ENCODE results near the gene GPRIN3.

The GPRIN3 gene

GRCh38 chr4:89307446-89308160, at the start of gene GPRIN3:
Gene GPRIN3 (minus strand): TSS chr4:89307800. CDS start chr4:89250110, 57,690 bp downstream.
- DNase-seq (ENCODE audit: low read depth in 1 of 2, low spot score in 1 of 2), result peak; percentile 21 to 56

DNA sequence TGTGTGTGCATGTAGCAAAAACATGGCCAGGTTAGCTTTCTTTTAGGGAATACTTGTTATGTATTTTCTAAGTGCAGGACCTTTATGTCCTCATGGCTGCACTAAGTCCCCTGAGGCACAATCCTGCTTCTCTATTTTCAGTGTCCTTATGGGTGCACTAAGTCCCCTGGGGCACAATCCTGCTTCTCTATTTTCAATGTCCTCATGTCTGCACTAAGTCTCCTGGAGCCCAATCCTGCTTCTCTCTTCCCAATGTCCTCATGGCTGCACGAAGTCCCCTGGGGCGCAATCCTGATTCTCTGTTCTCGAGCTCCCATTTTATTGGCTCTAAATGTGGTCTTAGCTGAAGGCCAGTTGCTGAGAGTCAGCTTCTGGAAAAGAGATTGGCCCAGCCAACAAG, 49.7 kb upstream of the GPRIN3 start:
- no peak for DNase-seq (ENCODE audit: low read depth in 1 of 2, low spot score in 1 of 2)

GRCh38 chr4:89356086-89356485, 48.5 kb upstream of the GPRIN3 start:
- no peak for DNase-seq (ENCODE audit: low read depth in 1 of 2, low spot score in 1 of 2)

DNA sequence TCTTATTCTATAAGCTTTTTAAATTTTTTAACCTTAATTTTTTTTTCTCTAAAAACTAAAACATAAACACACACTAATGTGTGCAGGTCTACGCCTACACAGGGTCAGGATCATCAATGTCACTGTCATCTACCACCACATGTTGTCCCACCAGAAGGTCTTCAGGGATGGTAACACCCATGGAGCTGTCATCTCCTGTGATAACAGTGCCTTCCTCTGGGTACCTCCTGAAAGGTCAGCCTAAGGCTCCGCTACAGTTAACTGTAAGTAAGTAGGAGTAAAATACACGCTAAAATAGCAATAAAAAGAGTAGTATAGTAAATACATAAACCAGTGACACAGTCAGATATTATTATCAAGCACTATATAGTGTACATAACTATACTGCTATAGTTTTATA, 45.9 kb upstream of the GPRIN3 start:
- no peak for DNase-seq (ENCODE audit: low read depth in 1 of 2, low spot score in 1 of 2)

- no peak for DNase-seq (ENCODE audit: low read depth in 1 of 2, low spot score in 1 of 2)
These were observed 44.9 kb upstream of the GPRIN3 start for GRCh38 chr4:89352541-89352940.

GRCh38 chr4:89351201-89351600, 43.6 kb upstream of the GPRIN3 start:
- no peak for DNase-seq (ENCODE audit: low read depth in 1 of 2, low spot score in 1 of 2)

DNA sequence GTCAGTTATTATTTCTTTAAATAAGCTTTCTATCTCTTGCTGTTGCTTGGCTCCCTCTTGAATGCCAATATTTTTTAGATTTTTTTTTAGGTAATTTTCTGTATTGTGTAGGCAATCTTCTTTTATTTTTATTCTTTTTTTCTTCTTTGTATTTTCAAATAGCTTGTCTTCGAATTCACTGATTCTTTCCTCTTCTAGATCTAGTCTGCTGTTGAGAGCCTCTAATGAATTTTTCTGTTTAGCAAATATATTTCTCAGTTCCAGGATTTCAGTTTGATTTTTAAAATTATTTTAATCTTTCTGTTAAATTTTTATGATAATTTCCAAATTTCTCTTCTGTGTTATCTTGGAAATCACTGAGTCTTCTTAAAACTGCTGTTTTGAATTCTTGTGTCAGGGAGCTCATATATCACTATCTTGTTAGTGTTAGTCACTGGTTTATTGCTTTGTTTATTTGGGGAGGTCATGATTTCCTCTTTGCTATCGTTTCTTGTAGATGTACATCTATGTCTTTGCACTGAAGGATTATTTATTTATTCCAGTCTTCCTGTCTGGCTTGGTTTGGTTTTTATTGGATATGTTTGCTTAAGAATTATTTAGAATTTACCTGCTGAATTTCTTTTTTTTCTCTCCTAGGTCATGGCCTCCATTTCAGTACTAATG, 39.9 kb upstream of the GPRIN3 start:
- no peak for DNase-seq (ENCODE audit: low read depth in 1 of 2, low spot score in 1 of 2)

- DNase-seq (ENCODE audit: low read depth in 1 of 2, low spot score in 1 of 2), result no peak
These were observed 37.0 kb upstream of the GPRIN3 start for GRCh38 chr4:89344571-89344970.

DNA sequence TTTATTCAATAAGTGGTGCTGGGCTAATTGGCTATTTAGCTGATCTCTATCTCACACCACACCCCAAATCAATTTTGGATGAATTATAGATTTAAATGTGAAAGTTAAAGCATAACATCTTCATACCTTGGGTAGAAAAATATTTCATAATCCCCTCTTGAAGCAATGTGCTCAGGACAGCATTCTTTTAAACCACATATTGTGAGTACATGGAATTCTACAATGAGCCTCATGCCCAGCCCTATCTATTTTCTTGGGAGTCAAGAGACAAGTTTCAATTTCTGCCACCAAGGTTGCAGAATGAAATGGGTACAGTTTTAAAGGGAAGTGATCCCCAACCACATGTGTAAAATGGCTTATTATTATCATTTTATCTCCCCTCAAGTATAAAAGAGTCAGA, 30.6 kb upstream of the GPRIN3 start:
- no peak for DNase-seq (ENCODE audit: low read depth in 1 of 2, low spot score in 1 of 2)

DNA sequence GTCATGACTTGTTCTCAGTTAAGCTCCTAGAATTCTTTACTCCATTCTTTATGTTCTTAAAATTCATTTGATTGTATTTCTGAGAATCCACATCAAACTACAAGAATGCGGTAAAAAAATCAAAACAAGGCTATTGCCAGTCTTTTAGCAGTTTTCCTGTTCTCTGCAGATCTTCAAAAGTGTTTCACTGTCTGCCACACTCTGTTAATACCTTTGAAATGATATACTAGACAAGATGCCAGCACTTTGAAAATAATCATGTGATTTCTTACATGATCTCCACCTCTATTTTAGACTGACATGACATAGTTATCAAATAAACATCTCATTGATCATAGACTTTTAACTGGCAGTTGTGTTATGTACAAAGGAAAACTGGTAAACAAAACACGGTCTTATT, 30.1 kb upstream of the GPRIN3 start:
- DNase-seq (ENCODE audit: low read depth in 1 of 2, low spot score in 1 of 2), result no peak

DNA sequence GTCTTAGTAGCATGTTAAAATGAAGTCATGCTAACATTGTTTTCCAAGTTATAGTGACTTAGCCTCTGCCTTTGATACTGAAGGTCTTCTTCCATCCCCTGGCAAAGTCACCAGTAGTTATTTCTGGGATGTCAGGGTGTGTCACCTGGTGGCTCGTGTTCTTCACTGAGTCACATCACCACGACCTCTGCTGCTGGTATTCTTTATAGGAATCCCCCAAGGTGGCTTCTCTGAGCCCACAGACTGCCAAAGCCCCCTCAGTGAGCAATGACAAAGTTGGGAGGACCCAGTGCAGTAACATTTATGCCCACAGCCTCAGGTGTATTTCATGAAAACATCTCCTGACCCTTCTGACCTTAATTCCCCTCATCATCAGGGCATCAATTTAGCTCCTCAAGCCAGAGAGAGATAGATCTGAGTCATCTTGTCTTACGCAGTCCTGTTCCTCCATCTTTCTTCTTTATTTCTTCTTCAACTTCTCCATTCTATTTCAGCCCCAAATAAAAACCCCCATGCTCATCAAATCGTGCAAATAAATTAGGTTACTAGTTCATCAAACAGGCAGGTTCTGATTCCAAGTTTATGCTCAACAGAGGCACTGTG, 29.3 kb upstream of the GPRIN3 start:
- DNase-seq (ENCODE audit: low read depth in 1 of 2, low spot score in 1 of 2), result no peak

GRCh38 chr4:89334830-89335229, 27.2 kb upstream of the GPRIN3 start:
- no peak for DNase-seq (ENCODE audit: low read depth in 1 of 2, low spot score in 1 of 2)

DNA sequence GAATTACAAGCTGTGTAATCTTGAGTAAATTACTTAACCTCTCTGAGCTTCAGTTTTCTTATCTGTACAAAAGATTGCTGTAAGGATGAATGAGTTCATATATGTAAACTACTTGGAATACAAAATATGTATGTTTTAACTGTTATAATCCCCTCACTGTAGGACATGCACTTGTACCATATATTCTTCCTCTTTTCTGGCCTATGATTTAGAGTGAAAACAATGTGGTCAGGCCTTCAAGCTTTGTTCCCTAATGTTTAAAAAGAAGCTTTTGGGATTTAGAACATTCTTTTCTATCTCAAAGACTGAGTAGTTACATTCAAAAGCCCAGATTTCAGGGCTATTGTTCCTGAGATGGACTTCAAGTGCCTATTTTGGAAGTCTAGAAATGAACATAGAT, 26.7 kb upstream of the GPRIN3 start:
- DNase-seq (ENCODE audit: low read depth in 1 of 2, low spot score in 1 of 2), result no peak

- DNase-seq (ENCODE audit: low read depth in 1 of 2, low spot score in 1 of 2), result no peak
These were observed 24.3 kb upstream of the GPRIN3 start for GRCh38 chr4:89331686-89332544.

- DNase-seq (ENCODE audit: low read depth in 1 of 2, low spot score in 1 of 2), result no peak
These were observed 23.6 kb upstream of the GPRIN3 start for GRCh38 chr4:89331197-89331596.

DNA sequence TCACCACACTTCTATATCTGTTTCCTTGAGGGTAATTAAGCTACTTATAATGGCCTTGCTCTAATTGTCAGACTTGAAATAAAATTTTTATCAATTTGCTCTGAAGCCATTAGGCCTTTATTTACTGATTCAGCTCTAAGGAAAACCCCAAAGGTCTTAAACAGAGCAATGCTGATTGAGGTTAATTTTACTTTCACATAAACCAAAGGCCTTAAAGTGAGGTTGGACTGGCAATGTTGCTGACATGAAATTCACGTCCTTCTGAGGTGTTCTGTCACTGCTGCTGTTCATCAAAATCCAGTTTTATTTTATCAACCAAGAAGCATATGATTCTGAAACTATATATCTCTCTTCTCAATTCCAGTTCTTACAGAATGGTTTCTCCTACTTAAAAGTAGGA, 21.7 kb upstream of the GPRIN3 start:
- DNase-seq (ENCODE audit: low read depth in 1 of 2, low spot score in 1 of 2), result no peak

- no peak for DNase-seq (ENCODE audit: low read depth in 1 of 2, low spot score in 1 of 2)
These were observed 17.1 kb upstream of the GPRIN3 start for GRCh38 chr4:89324671-89325070.

GRCh38 chr4:89322671-89323070, 15.1 kb upstream of the GPRIN3 start:
- DNase-seq (ENCODE audit: low read depth in 1 of 2, low spot score in 1 of 2), result no peak

- DNase-seq (ENCODE audit: low read depth in 1 of 2, low spot score in 1 of 2), result no peak
These were observed 12.2 kb upstream of the GPRIN3 start for GRCh38 chr4:89319756-89320155.

DNA sequence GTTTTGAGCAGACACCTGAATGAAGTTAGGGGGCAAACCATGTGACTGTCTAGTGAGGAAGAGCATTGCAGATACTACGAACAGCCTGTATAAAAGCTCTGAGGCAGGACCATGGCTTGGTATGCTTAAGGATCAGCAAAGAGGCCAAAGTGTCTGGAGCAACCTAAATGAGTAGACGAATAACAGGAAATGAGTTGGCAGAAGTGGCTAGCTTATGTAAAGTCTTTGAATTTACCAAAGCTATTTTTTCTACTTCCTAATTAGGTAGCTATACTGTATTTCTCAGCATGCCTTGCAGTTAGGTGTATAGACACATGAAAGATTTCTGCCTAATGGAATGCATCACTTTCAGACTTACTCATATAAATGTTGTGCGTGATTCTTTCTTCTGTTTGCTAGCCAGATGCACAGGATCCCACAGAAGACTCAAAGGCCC, 9.3 kb upstream of the GPRIN3 start:
- no peak for DNase-seq (ENCODE audit: low read depth in 1 of 2, low spot score in 1 of 2)

- no peak for DNase-seq (ENCODE audit: low read depth in 1 of 2, low spot score in 1 of 2)
These were observed 8.6 kb upstream of the GPRIN3 start for GRCh38 chr4:89316211-89316610.

DNA sequence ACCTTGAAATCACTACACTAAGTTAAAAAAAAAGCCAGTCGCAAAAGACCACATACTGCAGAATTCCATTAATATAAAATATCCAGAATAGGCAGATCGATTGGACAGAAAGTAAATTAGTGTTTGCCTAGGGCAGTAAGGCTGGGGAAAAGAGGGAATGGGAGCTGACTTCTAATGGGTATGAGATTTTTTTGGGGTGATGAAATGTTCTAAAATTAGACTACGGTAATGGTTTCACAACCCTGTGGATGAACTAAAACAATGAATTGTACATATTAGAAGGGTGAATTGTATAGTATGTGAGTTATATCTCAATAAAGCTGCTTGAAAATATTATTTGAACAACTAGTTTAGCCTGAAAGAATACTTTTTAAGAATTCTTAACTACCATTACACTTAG, 6.7 kb upstream of the GPRIN3 start:
- no peak for DNase-seq (ENCODE audit: low read depth in 1 of 2, low spot score in 1 of 2)
